ENCODE measurements around the gene MAP3K5. TPM values are rescaled to one million over a fixed set of nuclear protein-coding genes. Genes with fewer than 3 reads are reported as not detected.

The MAP3K5 gene
- total RNA-seq, 1 experiment from 2014 or later: 2.1 TPM

DNA sequence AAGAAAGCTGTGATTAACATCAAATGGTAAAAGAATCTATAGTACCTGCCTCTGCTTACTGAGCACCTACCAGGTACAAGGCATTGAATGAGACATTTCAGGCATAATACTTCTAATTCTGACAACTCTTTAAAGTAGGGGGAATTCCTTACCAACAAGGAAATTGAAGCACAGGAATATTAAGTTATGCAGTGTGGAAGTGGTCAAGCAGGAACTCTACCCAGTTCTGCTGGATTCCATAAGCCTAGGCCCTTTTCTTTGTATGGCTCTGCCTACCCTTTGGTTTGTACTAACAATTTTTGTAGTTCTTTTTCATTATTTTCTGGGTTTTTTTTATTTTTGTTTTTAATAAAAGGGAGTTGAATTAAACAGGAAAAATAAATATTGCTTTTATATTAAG, 114.5 kb downstream of the MAP3K5 start:
- DNase-seq: peak in 1 of 2 experiments; percentile 13
- TF ChIP-seq CTCF (IDR thresholded peaks at IDR 0.05; ENCODE audit: insufficient read depth in 1 of 2, low read depth in 1 of 2, low read length in 1 of 2, severe bottlenecking in 1 of 2, unreplicated experiment in 1 of 2): no peak
- intact Hi-C loops (cut with micrococcal nuclease; ENCODE audit: unreplicated experiment): no loop called here
- H3K4me3 ChIP-seq (ENCODE audit: low read depth, low read length): no peak overlapping the region
- POLR2A ChIA-PET: no interaction called here
- CTCF ChIA-PET: interaction anchor here (0.6 to 1.1 kb wide), 2 partner anchors 114 to 623 kb away, joined by 4 to 6 read pairs; partner anchors contain the start of gene MAP3K5
- no peaks in the 10 kb centered on the region for H3K36me3 ChIP-seq (ENCODE audit: control insufficient read depth, insufficient read depth, low read length)
- no peak overlapping the region for H3K27ac Mint-ChIP-seq (ENCODE audit: unreplicated experiment)
- H3K27me3 Mint-ChIP-seq (ENCODE audit: insufficient read depth, unreplicated experiment): peaks cover 3% of the 10 kb centered on the region
- H3K9me3 Mint-ChIP-seq (ENCODE audit: unreplicated experiment): no peaks in the 10 kb centered on the region
- peaks cover 6% of the 10 kb centered on the region for H3K4me1 Mint-ChIP-seq (ENCODE audit: low read depth, unreplicated experiment)
- H3K27me3 ChIP-seq (replicated peaks; ENCODE audit: control insufficient read depth, insufficient read depth, low read length): no peaks in the 10 kb centered on the region
- no peak overlapping the region for H3K4me3 Mint-ChIP-seq (ENCODE audit: unreplicated experiment)
- H3K36me3 Mint-ChIP-seq (ENCODE audit: insufficient read depth, unreplicated experiment): no peaks in the 10 kb centered on the region
- no TSS peak for BruUV-seq (replicated peaks)
- no peaks in the 10 kb centered on the region for H3K9me3 ChIP-seq
- H3K4me1 ChIP-seq: peaks cover 6% of the 10 kb centered on the region

- no peak for DNase-seq
- no peak overlapping the region for H3K27ac Mint-ChIP-seq (ENCODE audit: unreplicated experiment)
- Histone ChIP-seq H3K4me1 (peaks cover 6% of the 10 kb centered on the region), H3K36me3 (ENCODE audit: control insufficient read depth, insufficient read depth, low read length) (no peaks in the 10 kb centered on the region), H3K27me3 (replicated peaks; ENCODE audit: control insufficient read depth, insufficient read depth, low read length) (no peaks in the 10 kb centered on the region), H3K4me3 (ENCODE audit: low read depth, low read length) (no peak overlapping the region), H3K9me3 (no peaks in the 10 kb centered on the region)
- H3K4me1 Mint-ChIP-seq (ENCODE audit: low read depth, unreplicated experiment): peaks cover 6% of the 10 kb centered on the region
- POLR2A ChIA-PET: no interaction called here
- CTCF ChIA-PET: interaction anchor here (0.6 to 1.1 kb wide), 2 partner anchors 115 to 624 kb away, joined by 4 to 6 read pairs; partner anchors contain the start of gene MAP3K5
- H3K27me3 Mint-ChIP-seq (ENCODE audit: insufficient read depth, unreplicated experiment): peaks cover 3% of the 10 kb centered on the region
- intact Hi-C loops (cut with micrococcal nuclease; ENCODE audit: unreplicated experiment): no loop called here
- no peak overlapping the region for H3K4me3 Mint-ChIP-seq (ENCODE audit: unreplicated experiment)
- BruUV-seq (replicated peaks): no TSS peak
- H3K36me3 Mint-ChIP-seq (ENCODE audit: insufficient read depth, unreplicated experiment): no peaks in the 10 kb centered on the region
- H3K9me3 Mint-ChIP-seq (ENCODE audit: unreplicated experiment): no peaks in the 10 kb centered on the region
- no peak for TF ChIP-seq CTCF (IDR thresholded peaks at IDR 0.05; ENCODE audit: insufficient read depth in 1 of 2, low read depth in 1 of 2, low read length in 1 of 2, severe bottlenecking in 1 of 2, unreplicated experiment in 1 of 2)
Measured at GRCh38 chr6:136677344-136677743, 114.9 kb downstream of the MAP3K5 start.

DNA sequence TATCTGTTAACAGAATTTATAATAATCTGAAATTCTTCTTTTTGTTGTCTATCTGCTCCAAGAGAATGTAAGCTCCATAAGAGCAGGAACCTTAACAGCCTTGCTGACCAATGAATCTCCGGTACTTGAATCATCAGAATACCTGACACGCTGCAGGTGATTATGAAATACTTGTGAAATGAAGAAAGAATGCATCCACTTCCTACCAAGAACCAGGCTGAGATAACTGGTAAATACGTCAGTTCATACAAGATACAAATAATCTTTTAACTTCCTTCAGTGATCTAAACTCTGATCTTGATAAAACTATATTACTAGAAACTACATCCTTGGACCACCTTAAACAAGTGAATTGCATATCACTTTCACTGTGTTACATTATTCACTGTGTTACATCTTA, 116.2 kb downstream of the MAP3K5 start:
- Mint-ChIP-seq H3K27ac (ENCODE audit: unreplicated experiment) (no peak overlapping the region), H3K9me3 (ENCODE audit: unreplicated experiment) (no peaks in the 10 kb centered on the region), H3K4me1 (ENCODE audit: low read depth, unreplicated experiment) (peaks cover 6% of the 10 kb centered on the region), H3K36me3 (ENCODE audit: insufficient read depth, unreplicated experiment) (no peaks in the 10 kb centered on the region), H3K27me3 (ENCODE audit: insufficient read depth, unreplicated experiment) (peaks cover 3% of the 10 kb centered on the region), H3K4me3 (ENCODE audit: unreplicated experiment) (no peak overlapping the region)
- TF ChIP-seq CTCF (IDR thresholded peaks at IDR 0.05; ENCODE audit: insufficient read depth in 1 of 2, low read depth in 1 of 2, low read length in 1 of 2, severe bottlenecking in 1 of 2, unreplicated experiment in 1 of 2): no peak
- CTCF ChIA-PET: interaction anchor here (0.7 kb wide), 1 partner anchor 116 kb away, joined by 3 read pairs; the partner anchor contains the start of gene MAP3K5
- Histone ChIP-seq H3K4me1 (peaks cover 6% of the 10 kb centered on the region), H3K4me3 (ENCODE audit: low read depth, low read length) (no peak overlapping the region), H3K36me3 (ENCODE audit: control insufficient read depth, insufficient read depth, low read length) (no peaks in the 10 kb centered on the region), H3K27me3 (replicated peaks; ENCODE audit: control insufficient read depth, insufficient read depth, low read length) (no peaks in the 10 kb centered on the region), H3K9me3 (no peaks in the 10 kb centered on the region)
- BruUV-seq (replicated peaks): no TSS peak
- intact Hi-C loops (cut with micrococcal nuclease; ENCODE audit: unreplicated experiment): no loop called here
- POLR2A ChIA-PET: no interaction called here
- DNase-seq: no peak
